ENCODE measurements around the gene LRRC4C. TPM values are rescaled to one million over a fixed set of nuclear protein-coding genes. Genes with fewer than 3 reads are reported as not detected.

Gene LRRC4C
- total RNA-seq, 2 donors from 2014 or later, result 0.84 to 0.95 TPM

GRCh38 chr11:40879911-40880310 lies 579.5 kb downstream of the LRRC4C start:
- no peaks in the 10 kb centered on the region for H3K36me3 Mint-ChIP-seq (ENCODE audit: low read depth)
- H3K9me3 Mint-ChIP-seq, result no peaks in the 10 kb centered on the region
- no peaks in the 10 kb centered on the region for H3K27me3 Mint-ChIP-seq (ENCODE audit: insufficient read depth)
- no peak overlapping the region for H3K9ac ChIP-seq (ENCODE audit: extremely low read depth, low read length, poor library complexity, severe bottlenecking)
- no peak for DNase-seq
- H3K27ac ChIP-seq (ENCODE audit: low read depth, low read length), result no peak overlapping the region
- no peak overlapping the region for H3K4me3 Mint-ChIP-seq
- no peaks in the 10 kb centered on the region for H3K36me3 ChIP-seq (ENCODE audit: control insufficient read depth, insufficient read depth, low read length)
- H3K4me1 Mint-ChIP-seq, result no peaks in the 10 kb centered on the region
- TF ChIP-seq CTCF (conservative IDR thresholded peaks at IDR 0.05), result no peak
- H3K4me3 ChIP-seq (ENCODE audit: low read length), result no peak overlapping the region
- WGBS, 2 experiments (ENCODE audit: insufficient coverage in 1 of 2, insufficient read length in 1 of 2), result 89 to 92% methylated on average over 5 to 6 of the region's 6 CpGs
- H3K9me3 ChIP-seq (ENCODE audit: control insufficient read depth, low read length), result no peaks in the 10 kb centered on the region
- H3K27me3 ChIP-seq (ENCODE audit: control insufficient read depth, insufficient read depth, low read length, poor library complexity, severe bottlenecking), result no peaks in the 10 kb centered on the region
- H3K4me1 ChIP-seq (ENCODE audit: control insufficient read depth, insufficient read depth, low read length), result no peaks in the 10 kb centered on the region
- no peak overlapping the region for H3K27ac Mint-ChIP-seq

GRCh38 chr11:40877981-40878380 lies 581.5 kb downstream of the LRRC4C start:
- H3K9me3 ChIP-seq (ENCODE audit: control insufficient read depth, low read length), result no peaks in the 10 kb centered on the region
- no peaks in the 10 kb centered on the region for H3K36me3 ChIP-seq (ENCODE audit: control insufficient read depth, insufficient read depth, low read length)
- Mint-ChIP-seq H3K4me1 (no peaks in the 10 kb centered on the region), H3K36me3 (ENCODE audit: low read depth) (no peaks in the 10 kb centered on the region), H3K27me3 (ENCODE audit: insufficient read depth) (no peaks in the 10 kb centered on the region), H3K9me3 (no peaks in the 10 kb centered on the region), H3K4me3 (no peak overlapping the region), H3K27ac (no peak overlapping the region)
- H3K27me3 ChIP-seq (ENCODE audit: control insufficient read depth, insufficient read depth, low read length, poor library complexity, severe bottlenecking), result no peaks in the 10 kb centered on the region
- H3K27ac ChIP-seq (ENCODE audit: low read depth, low read length), result no peak overlapping the region
- TF ChIP-seq CTCF (conservative IDR thresholded peaks at IDR 0.05), result no peak
- H3K4me1 ChIP-seq (ENCODE audit: control insufficient read depth, insufficient read depth, low read length), result no peaks in the 10 kb centered on the region
- no peak overlapping the region for H3K4me3 ChIP-seq (ENCODE audit: low read length)
- no peak overlapping the region for H3K9ac ChIP-seq (ENCODE audit: extremely low read depth, low read length, poor library complexity, severe bottlenecking)
- WGBS, 2 experiments (ENCODE audit: insufficient coverage in 1 of 2, insufficient read length in 1 of 2), result 86% methylated on average over 5 of the region's 5 CpGs; no CpG with 5 or more reads in 1 of the 2 experiments
- no peak for DNase-seq

DNA sequence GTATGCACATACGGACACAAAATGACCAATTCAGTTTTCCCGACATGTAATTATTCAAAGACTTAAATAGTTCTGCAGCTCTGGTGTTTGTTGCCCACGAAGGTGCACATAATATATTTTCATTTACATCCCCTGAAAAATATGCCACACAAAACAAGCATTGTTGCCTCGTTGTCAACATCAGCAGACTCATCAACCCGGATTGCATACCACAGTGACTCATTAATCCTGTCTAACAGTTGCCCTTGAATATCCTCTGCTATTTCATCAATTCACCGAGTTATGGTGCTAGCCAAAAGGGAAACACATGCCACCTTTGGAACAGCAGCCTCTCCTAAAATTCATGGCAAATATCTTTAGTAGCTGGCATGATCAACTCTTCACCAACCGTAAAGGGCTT lies 582.2 kb downstream of the LRRC4C start:
- Mint-ChIP-seq H3K36me3 (ENCODE audit: low read depth) (no peaks in the 10 kb centered on the region), H3K4me1 (no peaks in the 10 kb centered on the region), H3K27ac (no peak overlapping the region), H3K27me3 (ENCODE audit: insufficient read depth) (no peaks in the 10 kb centered on the region), H3K9me3 (no peaks in the 10 kb centered on the region), H3K4me3 (no peak overlapping the region)
- DNase-seq, result no peak
- TF ChIP-seq CTCF (conservative IDR thresholded peaks at IDR 0.05), result no peak
- 88 to 89% methylated on average over 6 to 7 of the region's 7 CpGs for WGBS, 2 experiments (ENCODE audit: insufficient coverage in 1 of 2, insufficient read length in 1 of 2)
- no peaks in the 10 kb centered on the region for H3K9me3 ChIP-seq (ENCODE audit: control insufficient read depth, low read length)
- no peak overlapping the region for H3K4me3 ChIP-seq (ENCODE audit: low read length)
- H3K27me3 ChIP-seq (ENCODE audit: control insufficient read depth, insufficient read depth, low read length, poor library complexity, severe bottlenecking), result no peaks in the 10 kb centered on the region
- H3K27ac ChIP-seq (ENCODE audit: low read depth, low read length), result no peak overlapping the region
- H3K9ac ChIP-seq (ENCODE audit: extremely low read depth, low read length, poor library complexity, severe bottlenecking), result no peak overlapping the region
- no peaks in the 10 kb centered on the region for H3K4me1 ChIP-seq (ENCODE audit: control insufficient read depth, insufficient read depth, low read length)
- H3K36me3 ChIP-seq (ENCODE audit: control insufficient read depth, insufficient read depth, low read length), result no peaks in the 10 kb centered on the region

All from endodermal cell (in vitro differentiated cells).